IgD-negative memory B cell (primary cell): ENCODE results near the gene ZNF316. TPM values are rescaled to one million over a fixed set of nuclear protein-coding genes. Genes with fewer than 3 reads are reported as not detected.

Experiments used
- H3K27ac Mint-ChIP-seq, 3 donors: one replicate each; pipeline ENCODE4 v1.8.0; 2020 to 2022; ENCODE audit warnings: mild to moderate bottlenecking in 3 of 3, mixed read lengths in 3 of 3, moderate library complexity in 1 of 3
- H3K27me3 Mint-ChIP-seq: one replicate; pipeline ENCODE4 v1.8.0; 2021; ENCODE audit warnings: mixed read lengths
- H3K36me3 Mint-ChIP-seq: one replicate; pipeline ENCODE4 v1.8.0; 2020; ENCODE audit warnings: mild to moderate bottlenecking, mixed read lengths
- H3K4me1 Mint-ChIP-seq, 3 donors: one replicate each; pipeline ENCODE4 v1.8.0; 2020 to 2022; ENCODE audit warnings: mixed read lengths in 3 of 3, mild to moderate bottlenecking in 1 of 3
- H3K4me3 Mint-ChIP-seq, 4 donors: one replicate each; pipeline ENCODE4 v1.8.0; 2020 to 2022; ENCODE audit warnings: mild to moderate bottlenecking in 4 of 4, mixed read lengths in 4 of 4, moderate library complexity in 3 of 4
- H3K9me3 Mint-ChIP-seq, 3 donors: one replicate each; pipeline ENCODE4 v1.8.0; 2020 to 2021; ENCODE audit warnings: mixed read lengths in 3 of 3, mild to moderate bottlenecking in 1 of 3
- polyA plus RNA-seq: library from polyadenylated mRNA; unstranded; fragments of 300-500 nt; fragmentation: Illumina TruSeq; gene quantifications from one replicate; pipeline ENCODE4 v1.2.3, GENCODE V29; 2021

Gene ZNF316
- 2.1 TPM for polyA plus RNA-seq

DNA sequence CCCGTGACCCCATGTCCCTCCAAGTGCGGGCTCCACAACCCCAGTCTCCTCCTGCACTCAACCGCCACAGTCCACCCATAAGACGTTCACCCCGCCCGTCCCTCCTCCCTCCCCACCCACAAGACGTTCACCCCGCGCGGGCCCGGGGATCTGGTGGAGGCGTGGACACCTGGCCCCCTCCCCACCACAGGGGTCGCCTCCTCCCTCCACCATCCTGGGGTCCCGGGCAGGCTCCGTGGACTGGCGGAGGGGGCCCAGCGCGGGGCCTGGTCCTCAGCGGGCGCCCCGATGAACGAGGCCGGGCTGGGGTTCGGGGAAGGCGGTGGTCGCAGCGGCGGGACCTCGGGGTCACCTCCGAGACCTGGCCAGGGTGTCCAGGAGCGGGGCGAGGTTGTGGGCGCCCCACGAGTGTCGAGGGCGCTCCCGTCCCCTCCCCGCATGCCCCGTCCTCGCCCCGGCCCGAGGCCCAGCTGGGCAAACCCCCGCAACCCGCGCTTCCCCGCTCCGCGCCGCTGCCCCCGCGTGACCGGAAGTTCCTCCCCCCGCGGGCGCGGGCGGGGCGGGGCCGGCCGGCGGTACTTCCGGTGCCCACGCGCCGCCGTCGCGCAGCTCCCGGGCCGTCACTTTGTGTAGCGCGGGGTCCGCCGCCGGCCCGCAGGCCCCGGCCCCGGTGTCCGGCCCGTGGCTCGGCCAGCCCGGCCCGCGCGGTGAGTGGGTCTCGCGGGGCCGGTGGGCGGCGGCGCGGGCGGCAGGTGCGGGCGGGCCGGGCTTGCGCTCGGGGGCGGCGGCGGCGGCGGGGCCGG is at the start of gene ZNF316:
Gene ZNF316, plus strand, starts transcription at position 578 of the 803 bp plus-strand sequence. CDS start 5,092 bp downstream, outside the sequence.
- H3K27me3 Mint-ChIP-seq: no peaks in the 10 kb centered on the region
- H3K27ac Mint-ChIP-seq: peak within 1 kb of the TSS; percentile 86 to 96 (median 95)
- H3K36me3 Mint-ChIP-seq: no peaks in the 10 kb centered on the region
- peaks cover 14 to 22% (median 20%) of the 10 kb centered on the region in 3 donors for H3K4me1 Mint-ChIP-seq
- no peaks in the 10 kb centered on the region for H3K9me3 Mint-ChIP-seq
- H3K4me3 Mint-ChIP-seq: peak within 1 kb of the TSS; percentile 83 to 95 (median 88)

DNA sequence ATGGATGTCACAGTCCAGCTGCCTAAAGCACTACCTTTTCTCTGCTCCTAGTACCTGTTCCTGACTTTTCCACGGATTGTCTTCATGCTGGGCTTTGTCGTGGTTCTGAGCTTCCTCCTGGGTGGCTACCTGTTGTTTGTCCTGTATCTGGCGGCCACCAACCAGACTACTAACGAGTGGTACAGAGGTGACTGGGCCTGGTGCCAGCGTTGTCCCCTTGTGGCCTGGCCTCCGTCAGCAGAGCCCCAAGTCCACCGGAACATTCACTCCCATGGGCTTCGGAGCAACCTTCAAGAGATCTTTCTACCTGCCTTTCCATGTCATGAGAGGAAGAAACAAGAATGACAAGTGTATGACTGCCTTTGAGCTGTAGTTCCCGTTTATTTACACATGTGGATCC is 48.6 kb upstream of the ZNF316 start:
- Mint-ChIP-seq H3K9me3 (no peaks in the 10 kb centered on the region), H3K36me3 (peaks cover 7% of the 10 kb centered on the region), H3K27ac (peak overlapping the region in 2 of 3 donors; percentile 80 to 90), H3K4me1 (peaks cover 2 to 15% (median 11%) of the 10 kb centered on the region in 3 donors), H3K27me3 (no peaks in the 10 kb centered on the region), H3K4me3 (peak overlapping the region in 3 of 4 donors; percentile 30 to 89 (median 38))

DNA sequence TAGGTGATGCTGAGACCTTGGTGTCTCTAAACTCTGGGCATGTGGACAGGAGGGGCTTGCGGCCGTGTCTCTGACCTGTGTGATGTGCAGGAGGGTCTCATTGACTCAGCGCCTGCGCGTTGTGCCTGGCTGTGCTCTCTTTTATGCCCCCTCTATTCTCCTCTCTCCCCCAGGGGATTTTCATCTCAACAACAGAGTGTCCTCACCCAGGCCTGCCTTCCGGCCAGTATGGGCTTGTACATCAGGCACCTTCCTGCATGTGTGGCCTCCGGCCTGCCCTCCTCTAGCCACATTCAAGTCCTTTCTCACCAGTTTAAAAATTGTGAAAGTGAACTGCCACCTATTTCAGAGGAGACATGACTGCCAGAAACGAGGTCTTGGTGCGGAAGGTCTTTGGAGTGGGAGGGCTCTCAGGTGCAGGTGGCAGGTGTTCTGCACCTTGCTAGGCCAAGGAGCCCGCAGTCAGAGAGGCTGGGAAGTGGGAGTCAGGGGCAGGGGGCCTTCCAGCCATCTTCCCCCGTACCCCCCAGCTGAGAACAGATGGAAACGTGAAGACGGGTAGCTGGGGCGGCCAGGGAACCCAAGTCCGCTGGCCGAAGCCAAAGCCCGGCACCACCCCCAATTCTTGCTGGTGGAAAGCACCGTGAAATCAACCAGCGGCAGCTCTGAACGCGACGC is 47.8 kb upstream of the ZNF316 start:
- Mint-ChIP-seq H3K27ac (peak overlapping the region in 2 of 3 donors; percentile 90 to 93), H3K36me3 (peaks cover 7% of the 10 kb centered on the region), H3K9me3 (no peaks in the 10 kb centered on the region), H3K4me1 (peaks cover 2 to 15% (median 11%) of the 10 kb centered on the region in 3 donors), H3K4me3 (peak overlapping the region; percentile 72 to 89 (median 86)), H3K27me3 (no peaks in the 10 kb centered on the region)

DNA sequence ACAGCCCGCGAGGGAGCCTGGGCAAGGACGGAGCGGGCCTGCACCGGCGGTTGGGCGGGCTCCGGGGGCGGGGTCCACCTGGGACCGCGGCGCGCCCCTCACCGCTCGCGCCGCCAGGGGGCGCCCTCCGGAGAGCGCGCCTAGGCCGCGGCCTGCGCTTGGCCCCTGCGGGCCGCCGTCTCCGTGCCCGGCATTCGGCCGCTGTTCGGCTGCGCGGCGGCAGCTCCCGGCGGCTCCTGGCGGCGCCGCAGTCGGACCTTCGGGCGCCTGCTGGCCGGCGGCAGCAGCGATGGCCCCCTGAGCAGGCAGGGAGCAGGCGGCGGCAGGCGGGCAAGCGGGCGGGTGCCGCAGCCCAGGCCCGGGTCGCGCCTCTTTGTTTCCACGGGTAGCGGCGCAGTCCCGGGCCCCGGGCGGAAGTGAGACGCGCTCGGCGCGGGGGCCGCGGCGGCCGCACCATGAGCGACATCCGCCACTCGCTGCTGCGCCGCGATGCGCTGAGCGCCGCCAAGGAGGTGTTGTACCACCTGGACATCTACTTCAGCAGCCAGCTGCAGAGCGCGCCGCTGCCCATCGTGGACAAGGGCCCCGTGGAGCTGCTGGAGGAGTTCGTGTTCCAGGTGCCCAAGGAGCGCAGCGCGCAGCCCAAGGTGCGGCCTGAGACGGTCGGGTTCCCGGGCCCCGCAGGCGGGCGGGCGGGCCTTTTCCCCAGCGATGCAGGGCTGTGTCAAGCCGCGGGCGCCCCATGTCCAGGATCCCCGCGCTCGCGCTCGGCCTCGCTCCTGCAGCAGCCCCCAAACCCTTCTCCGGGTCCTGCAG is 47.1 kb upstream of the ZNF316 start, which contains the start of gene INTS15:
Gene INTS15, plus strand, starts transcription at position 193 of the 816 bp plus-strand sequence. Its CDS starts 263 bp downstream, at position 456.
- H3K4me3 Mint-ChIP-seq: peak within 1 kb of the TSS; percentile 84 to 96 (median 93)
- H3K27ac Mint-ChIP-seq: peak within 1 kb of the TSS; percentile 93 to 97 (median 97)
- H3K27me3 Mint-ChIP-seq: no peaks in the 10 kb centered on the region
- H3K36me3 Mint-ChIP-seq: peaks cover 4% of the 10 kb centered on the region
- H3K9me3 Mint-ChIP-seq: no peaks in the 10 kb centered on the region
- peaks cover 2 to 15% (median 11%) of the 10 kb centered on the region in 3 donors for H3K4me1 Mint-ChIP-seq

DNA sequence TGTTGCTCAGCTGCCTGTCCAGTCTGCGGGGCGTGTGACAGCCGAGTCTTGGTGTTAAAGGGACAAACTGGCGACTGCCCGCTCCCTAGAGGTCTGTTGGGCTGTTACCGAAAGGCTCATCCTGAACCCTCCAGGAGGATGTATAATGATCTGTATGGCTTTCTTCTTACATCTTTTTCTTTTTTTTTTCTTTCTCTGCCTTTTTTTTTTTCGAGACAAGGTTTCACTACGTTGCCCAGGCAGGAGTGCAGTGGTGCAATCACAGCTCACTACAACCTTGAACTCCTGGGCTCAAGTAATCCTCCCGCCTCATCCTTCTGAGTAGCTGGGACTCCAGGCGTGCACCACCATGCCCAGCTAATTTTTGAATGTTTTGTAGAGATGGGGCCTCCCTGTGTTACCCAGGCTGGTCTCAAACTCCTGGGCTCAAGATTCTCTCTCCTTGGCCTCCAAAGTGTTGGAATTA is 46.4 kb upstream of the ZNF316 start:
- Mint-ChIP-seq H3K36me3 (peaks cover 4% of the 10 kb centered on the region), H3K4me1 (peaks cover 2 to 15% (median 11%) of the 10 kb centered on the region in 3 donors), H3K27ac (peak overlapping the region; percentile 86 to 97 (median 97)), H3K9me3 (no peaks in the 10 kb centered on the region), H3K4me3 (peak overlapping the region; percentile 84 to 96 (median 93)), H3K27me3 (no peaks in the 10 kb centered on the region)

DNA sequence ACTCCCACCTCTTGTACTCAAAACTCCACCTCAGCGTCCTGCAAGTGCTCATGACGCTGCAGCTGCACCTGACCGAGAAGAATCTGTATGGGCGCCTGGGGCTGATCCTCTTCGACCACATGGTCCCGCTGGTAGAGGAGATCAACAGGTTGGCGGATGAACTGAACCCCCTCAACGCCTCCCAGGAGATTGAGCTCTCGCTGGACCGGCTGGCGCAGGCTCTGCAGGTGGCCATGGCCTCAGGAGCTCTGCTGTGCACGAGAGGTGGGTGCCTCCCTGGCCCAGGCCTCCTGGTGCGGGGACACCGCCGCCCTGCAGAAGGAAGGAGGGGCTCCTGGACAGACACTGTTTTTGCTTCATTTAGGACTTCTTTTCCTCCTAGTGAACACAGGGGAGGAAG is 37.0 kb upstream of the ZNF316 start:
- Mint-ChIP-seq H3K4me1 (peaks cover 0 to 2% (median 1%) of the 10 kb centered on the region in 3 donors), H3K27me3 (no peaks in the 10 kb centered on the region), H3K36me3 (peaks cover 8% of the 10 kb centered on the region), H3K9me3 (no peaks in the 10 kb centered on the region), H3K27ac (no peak overlapping the region), H3K4me3 (no peak overlapping the region)

DNA sequence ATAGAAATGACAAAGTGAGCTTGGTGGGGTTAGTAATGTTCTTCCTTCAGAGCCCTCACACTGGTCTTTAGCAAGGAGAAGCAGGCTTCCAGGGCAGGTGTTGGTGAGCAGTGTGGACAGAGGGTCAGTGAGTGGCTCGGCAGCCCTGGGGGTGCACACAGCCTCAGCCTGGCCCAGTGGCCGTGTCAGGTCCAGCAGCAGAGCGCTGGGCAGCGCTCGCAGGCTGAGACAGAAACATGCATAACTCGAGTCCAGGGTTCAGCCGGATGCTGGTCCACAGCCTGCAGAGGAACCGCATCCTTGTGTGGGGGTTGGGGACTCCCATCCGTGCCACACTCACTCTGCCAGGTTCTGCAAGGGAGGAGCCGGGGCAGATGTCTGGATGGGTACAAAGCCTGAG is 32.7 kb upstream of the ZNF316 start:
- no peaks in the 10 kb centered on the region for H3K9me3 Mint-ChIP-seq
- H3K4me1 Mint-ChIP-seq: no peaks in the 10 kb centered on the region

DNA sequence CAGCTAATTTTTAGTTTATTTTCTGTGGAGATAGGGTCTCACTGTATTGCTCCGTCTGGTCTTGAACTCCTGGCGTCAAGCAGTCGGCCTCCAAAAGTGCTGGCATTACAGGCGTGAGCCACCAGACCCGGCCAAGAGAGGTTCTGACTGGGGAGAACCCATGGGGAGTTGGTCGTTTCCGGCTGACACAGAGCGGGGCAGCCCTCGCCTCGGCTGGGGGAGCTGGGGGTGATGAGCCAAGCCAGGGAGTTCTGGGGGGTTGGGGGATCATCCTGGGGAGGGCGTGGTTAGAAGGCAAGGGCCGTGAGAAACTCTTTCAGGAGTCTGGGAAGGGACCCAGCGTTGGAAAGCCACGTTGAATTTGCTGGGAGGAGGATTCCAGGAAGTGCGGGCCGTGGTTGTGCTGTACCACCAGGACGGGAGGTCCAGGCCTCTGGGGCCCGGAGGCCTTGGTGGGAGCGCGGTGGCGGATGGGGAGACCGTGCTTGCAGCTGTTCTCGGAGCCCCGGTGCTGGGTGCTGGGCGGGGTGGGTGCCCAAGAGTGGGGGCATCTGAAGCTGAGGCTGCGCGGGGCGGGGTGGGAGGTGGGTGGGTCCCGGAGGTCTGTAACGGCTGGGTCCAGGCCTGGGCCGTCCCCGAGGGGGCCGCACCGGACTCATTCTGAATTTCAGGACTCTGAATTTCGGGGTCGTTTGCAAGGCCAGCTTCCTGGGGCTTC is 30.1 kb upstream of the ZNF316 start:
- H3K9me3 Mint-ChIP-seq: no peaks in the 10 kb centered on the region
- no peak overlapping the region for H3K4me3 Mint-ChIP-seq
- no peaks in the 10 kb centered on the region for H3K4me1 Mint-ChIP-seq
- no peak overlapping the region for H3K27ac Mint-ChIP-seq
- H3K27me3 Mint-ChIP-seq: no peaks in the 10 kb centered on the region
- H3K36me3 Mint-ChIP-seq: peaks cover 6% of the 10 kb centered on the region

More for the DNA sequence above, 32.7 kb upstream of the ZNF316 start:
- Mint-ChIP-seq H3K4me3 (no peak overlapping the region), H3K36me3 (peaks cover 5% of the 10 kb centered on the region), H3K27ac (no peak overlapping the region), H3K27me3 (no peaks in the 10 kb centered on the region)

DNA sequence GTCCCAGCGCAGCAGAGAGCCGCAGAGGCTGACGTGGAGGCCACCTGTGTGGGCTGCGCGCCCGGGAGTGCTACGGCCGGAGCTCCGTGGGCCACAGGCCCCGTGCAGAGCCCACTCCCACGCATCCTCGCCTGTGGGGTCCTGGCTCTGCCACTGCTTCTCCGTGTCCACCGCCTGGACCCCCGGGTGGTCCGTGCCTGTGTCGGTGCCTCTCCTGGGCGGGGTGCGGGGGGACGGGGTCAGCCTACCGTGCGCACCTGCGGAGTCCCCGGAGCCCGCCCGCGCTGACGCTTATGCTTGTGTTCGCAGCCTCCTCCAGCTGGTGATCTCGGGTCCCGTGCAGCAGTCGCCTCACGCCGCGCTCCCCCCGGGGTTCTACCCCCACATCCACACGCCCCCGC is 29.5 kb upstream of the ZNF316 start:
- H3K4me3 Mint-ChIP-seq: no peak overlapping the region
- H3K36me3 Mint-ChIP-seq: peaks cover 3% of the 10 kb centered on the region
- H3K9me3 Mint-ChIP-seq: no peaks in the 10 kb centered on the region
- H3K27me3 Mint-ChIP-seq: peaks cover 2% of the 10 kb centered on the region
- H3K27ac Mint-ChIP-seq: no peak overlapping the region
- no peaks in the 10 kb centered on the region for H3K4me1 Mint-ChIP-seq

DNA sequence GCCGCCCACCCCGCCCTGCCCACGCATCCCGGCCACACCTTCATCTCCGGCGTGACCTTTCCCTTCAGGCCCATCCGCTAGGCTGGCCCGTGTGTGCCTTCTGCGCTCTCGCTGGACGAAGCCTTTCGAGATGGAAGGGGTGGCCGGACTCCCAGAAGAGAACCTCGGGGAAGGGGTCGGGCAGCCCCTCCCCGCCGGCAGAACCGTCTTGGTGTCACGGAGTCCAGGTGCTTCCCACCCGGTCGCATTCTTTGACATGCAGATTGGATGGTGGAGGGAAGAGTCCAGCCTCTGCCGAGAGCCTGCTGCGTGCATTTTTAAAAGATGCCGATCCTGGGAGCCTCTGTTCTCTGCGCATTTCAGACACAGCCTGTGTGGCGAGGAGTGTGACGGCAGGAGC is 29.0 kb upstream of the ZNF316 start:
- H3K9me3 Mint-ChIP-seq: no peaks in the 10 kb centered on the region
- H3K4me3 Mint-ChIP-seq: no peak overlapping the region
- no peaks in the 10 kb centered on the region for H3K4me1 Mint-ChIP-seq
- H3K36me3 Mint-ChIP-seq: peaks cover 3% of the 10 kb centered on the region
- H3K27me3 Mint-ChIP-seq: peaks cover 3% of the 10 kb centered on the region
- H3K27ac Mint-ChIP-seq: no peak overlapping the region

DNA sequence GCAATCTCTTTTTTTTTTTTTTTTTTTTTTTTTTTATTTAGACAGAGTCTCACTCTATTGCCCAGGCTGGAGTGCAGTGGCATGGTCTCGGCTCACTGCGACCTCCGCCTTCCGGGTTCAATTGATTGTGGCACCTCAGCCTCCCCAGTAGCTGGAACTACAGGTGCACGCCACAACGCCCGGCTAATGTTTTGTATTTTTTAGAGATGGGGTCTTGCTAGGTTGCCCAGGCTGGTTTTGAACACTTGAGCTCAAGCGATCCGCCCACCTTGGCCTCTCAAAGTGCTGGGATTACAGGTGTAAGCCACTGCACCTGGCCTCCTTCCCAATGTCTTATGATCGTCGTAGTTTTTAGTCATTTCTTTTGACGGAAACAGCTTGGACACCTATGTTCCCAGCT is 28.3 kb upstream of the ZNF316 start:
- Mint-ChIP-seq H3K4me3 (no peak overlapping the region), H3K27ac (no peak overlapping the region), H3K27me3 (peaks cover 5% of the 10 kb centered on the region), H3K4me1 (no peaks in the 10 kb centered on the region), H3K36me3 (peaks cover 3% of the 10 kb centered on the region), H3K9me3 (no peaks in the 10 kb centered on the region)

DNA sequence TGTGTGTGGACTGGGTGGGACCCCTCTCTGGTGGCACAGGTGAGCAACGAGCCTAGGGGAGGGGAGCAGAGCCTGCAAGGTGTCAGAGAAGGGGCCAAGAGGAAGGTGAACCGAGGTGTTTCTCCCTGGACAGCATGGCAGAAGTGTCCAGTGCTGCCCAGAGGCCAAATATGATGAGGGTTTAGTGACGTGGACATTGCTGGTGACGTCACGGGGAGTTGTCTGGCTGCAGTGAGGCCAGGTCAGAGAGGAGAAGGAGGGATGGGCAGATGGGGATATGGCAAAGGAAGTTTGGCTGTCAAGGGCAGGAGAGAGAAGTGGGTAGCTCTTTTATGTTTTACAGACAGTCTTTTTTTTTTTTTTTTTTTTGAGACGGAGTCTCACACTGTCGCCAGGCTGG is 24.3 kb upstream of the ZNF316 start:
- H3K36me3 Mint-ChIP-seq: peaks cover 1% of the 10 kb centered on the region
- H3K4me3 Mint-ChIP-seq: peak overlapping the region; percentile 14 to 86 (median 30)
- H3K27ac Mint-ChIP-seq: peak overlapping the region in 1 of 3 donors; percentile 33
- H3K9me3 Mint-ChIP-seq: no peaks in the 10 kb centered on the region
- peaks cover 3 to 5% (median 3%) of the 10 kb centered on the region in 3 donors for H3K4me1 Mint-ChIP-seq
- peaks cover 10% of the 10 kb centered on the region for H3K27me3 Mint-ChIP-seq

DNA sequence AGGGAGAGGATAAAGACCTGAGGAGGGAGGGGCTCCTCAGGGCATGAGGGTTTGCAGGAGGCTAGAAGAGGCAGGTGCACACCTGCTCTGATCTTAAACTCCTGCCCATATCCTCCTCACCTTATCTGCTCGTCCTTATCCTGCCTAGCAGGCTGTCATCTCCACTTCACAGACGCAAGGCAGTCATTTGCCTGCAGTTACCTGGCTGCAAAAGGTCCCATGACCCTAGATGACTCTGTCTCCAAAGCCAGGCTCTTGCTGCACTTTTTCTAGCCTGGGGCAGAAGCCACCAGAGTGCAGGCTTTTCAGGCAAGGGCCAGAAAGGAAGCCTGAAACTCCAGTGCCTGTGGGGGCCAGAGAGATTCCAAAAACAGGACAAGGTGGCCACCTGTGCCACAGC is 23.4 kb upstream of the ZNF316 start:
- peak overlapping the region in 2 of 4 donors; percentile 31 to 70 for H3K4me3 Mint-ChIP-seq
- no peak overlapping the region for H3K27ac Mint-ChIP-seq

More for the DNA sequence above, 23.4 kb upstream of the ZNF316 start:
- Mint-ChIP-seq H3K27me3 (peaks cover 10% of the 10 kb centered on the region), H3K36me3 (peaks cover 1% of the 10 kb centered on the region), H3K9me3 (no peaks in the 10 kb centered on the region), H3K4me1 (peaks cover 3 to 5% (median 3%) of the 10 kb centered on the region in 3 donors)
